Measurements from ENCODE around the gene OTUB1.

DNA sequence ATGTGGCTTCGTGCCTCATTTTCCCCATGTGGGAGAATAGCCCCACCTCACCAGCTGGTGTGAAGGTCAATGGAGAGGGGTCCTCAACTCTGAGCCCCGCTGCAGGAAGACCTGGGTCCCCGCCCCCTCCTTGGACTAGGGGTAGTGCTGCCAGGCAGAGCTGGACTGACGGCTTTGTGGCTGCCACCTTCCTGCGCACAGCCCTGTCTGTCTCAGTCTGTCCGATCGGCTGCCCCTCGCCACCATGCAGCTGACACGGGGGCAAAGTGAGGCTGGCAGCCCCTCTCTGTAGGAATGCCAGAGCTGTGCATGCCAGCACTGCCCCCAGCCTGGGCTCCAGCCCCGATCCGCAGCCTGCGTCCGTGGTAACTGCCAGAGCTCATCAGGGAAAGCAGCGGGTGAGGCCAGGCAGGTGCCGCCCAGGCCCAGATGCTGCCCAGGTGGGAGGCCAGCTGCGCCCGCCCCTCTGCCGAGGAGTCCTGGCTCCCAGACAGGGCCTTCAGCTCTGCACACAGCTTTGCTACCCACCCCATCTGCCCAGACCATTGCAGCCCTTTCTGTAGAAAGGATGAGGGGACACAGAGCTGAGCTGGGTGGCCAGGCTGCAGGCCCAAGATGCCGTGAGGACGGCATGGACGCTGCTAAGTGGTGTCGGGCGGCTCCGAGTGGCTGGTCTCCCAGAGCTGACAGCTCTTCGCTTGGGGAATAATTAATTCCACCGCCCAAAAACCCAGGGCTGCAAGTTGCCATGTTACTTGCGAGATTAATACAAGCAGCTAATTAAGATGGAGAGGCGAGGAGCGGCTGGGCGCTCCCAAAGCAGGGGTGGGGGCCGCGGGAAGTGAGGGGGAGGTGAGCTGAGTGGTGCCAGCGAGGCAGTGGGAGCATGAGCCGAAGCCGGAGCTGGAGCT, 30.0 kb downstream of the OTUB1 start:
- TF ChIP-seq, protein P1, sequence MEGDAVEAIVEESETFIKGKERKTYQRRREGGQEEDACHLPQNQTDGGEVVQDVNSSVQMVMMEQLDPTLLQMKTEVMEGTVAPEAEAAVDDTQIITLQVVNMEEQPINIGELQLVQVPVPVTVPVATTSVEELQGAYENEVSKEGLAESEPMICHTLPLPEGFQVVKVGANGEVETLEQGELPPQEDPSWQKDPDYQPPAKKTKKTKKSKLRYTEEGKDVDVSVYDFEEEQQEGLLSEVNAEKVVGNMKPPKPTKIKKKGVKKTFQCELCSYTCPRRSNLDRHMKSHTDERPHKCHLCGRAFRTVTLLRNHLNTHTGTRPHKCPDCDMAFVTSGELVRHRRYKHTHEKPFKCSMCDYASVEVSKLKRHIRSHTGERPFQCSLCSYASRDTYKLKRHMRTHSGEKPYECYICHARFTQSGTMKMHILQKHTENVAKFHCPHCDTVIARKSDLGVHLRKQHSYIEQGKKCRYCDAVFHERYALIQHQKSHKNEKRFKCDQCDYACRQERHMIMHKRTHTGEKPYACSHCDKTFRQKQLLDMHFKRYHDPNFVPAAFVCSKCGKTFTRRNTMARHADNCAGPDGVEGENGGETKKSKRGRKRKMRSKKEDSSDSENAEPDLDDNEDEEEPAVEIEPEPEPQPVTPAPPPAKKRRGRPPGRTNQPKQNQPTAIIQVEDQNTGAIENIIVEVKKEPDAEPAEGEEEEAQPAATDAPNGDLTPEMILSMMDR (optimal IDR thresholded peaks at IDR 0.05 in 1 of 3, IDR thresholded peaks at IDR 0.05 in 1 of 3, conservative IDR thresholded peaks at IDR 0.05 in 1 of 3; ENCODE audit: extremely low read depth in 1 of 3, insufficient read depth in 2 of 3, low read length in 3 of 3) = no peak
- TF ChIP-seq EZH2 (IDR thresholded peaks at IDR 0.05; ENCODE audit: low read length) = no peak
